BE2C (cell line): ENCODE data around the gene HIPK1.

Experiments
- DNase-seq: peaks from one replicate; pipeline ENCODE4 v3.0.0-alpha.2; 2020
- H3K27me3 ChIP-seq: fragments of 250-450 bp; sonication (Bioruptor Pico); 2 replicates; pipeline ENCODE4 v1.5.1; 2020; ENCODE audit warnings: mild to moderate bottlenecking
- H3K36me3 ChIP-seq: fragments of 250-450 bp; sonication (Bioruptor Pico); 2 replicates; pipeline ENCODE4 v1.5.1; 2020; ENCODE audit warnings: mild to moderate bottlenecking
- H3K4me1 ChIP-seq: fragments of 250-450 bp; sonication (Bioruptor Pico); 2 replicates; pipeline ENCODE4 v1.5.1; 2020
- H3K4me3 ChIP-seq: 2 replicates; pipeline ENCODE4 v1.5.1; 2011; ENCODE audit warnings: low read depth, low read length
- H3K9me3 ChIP-seq: fragments of 250-450 bp; sonication (Bioruptor Pico); 2 replicates; pipeline ENCODE4 v1.5.1; 2020
- CTCF ChIP-seq: IDR thresholded peaks from 2 replicates; pipeline ENCODE4 v1.5.1; 2012; ENCODE audit warnings: mild to moderate bottlenecking, low read depth, low read length

The HIPK1 gene

GRCh38 chr1:113890816-113891215, 38.3 kb upstream of the HIPK1 start:
- no peaks in the 10 kb centered on the region for H3K27me3 ChIP-seq
- no peak for DNase-seq
- no peaks in the 10 kb centered on the region for H3K4me1 ChIP-seq
- H3K9me3 ChIP-seq: no peaks in the 10 kb centered on the region
- no peak overlapping the region for H3K4me3 ChIP-seq
- no peak for TF ChIP-seq CTCF
- peaks cover 15% of the 10 kb centered on the region for H3K36me3 ChIP-seq

GRCh38 chr1:113891631-113892220, 37.4 kb upstream of the HIPK1 start:
- Histone ChIP-seq H3K4me3 (no peak overlapping the region), H3K4me1 (no peaks in the 10 kb centered on the region), H3K27me3 (no peaks in the 10 kb centered on the region), H3K36me3 (peaks cover 20% of the 10 kb centered on the region), H3K9me3 (no peaks in the 10 kb centered on the region)
- DNase-seq: no peak
- TF ChIP-seq CTCF: no peak

GRCh38 chr1:113893267-113893666, 35.9 kb upstream of the HIPK1 start:
- H3K4me3 ChIP-seq: no peak overlapping the region
- TF ChIP-seq CTCF: no peak
- H3K36me3 ChIP-seq: peaks cover 31% of the 10 kb centered on the region
- H3K27me3 ChIP-seq: no peaks in the 10 kb centered on the region
- no peak for DNase-seq
- no peaks in the 10 kb centered on the region for H3K9me3 ChIP-seq
- H3K4me1 ChIP-seq: no peaks in the 10 kb centered on the region

GRCh38 chr1:113895098-113895497, 34.0 kb upstream of the HIPK1 start:
- H3K4me1 ChIP-seq: no peaks in the 10 kb centered on the region
- TF ChIP-seq CTCF: no peak
- no peak for DNase-seq
- no peaks in the 10 kb centered on the region for H3K9me3 ChIP-seq
- peaks cover 38% of the 10 kb centered on the region for H3K36me3 ChIP-seq
- no peak overlapping the region for H3K4me3 ChIP-seq
- no peaks in the 10 kb centered on the region for H3K27me3 ChIP-seq

- H3K4me1 ChIP-seq: no peaks in the 10 kb centered on the region
- peaks cover 42% of the 10 kb centered on the region for H3K36me3 ChIP-seq
- no peak for DNase-seq
- H3K9me3 ChIP-seq: no peaks in the 10 kb centered on the region
- H3K4me3 ChIP-seq: no peak overlapping the region
- no peak for TF ChIP-seq CTCF
- no peaks in the 10 kb centered on the region for H3K27me3 ChIP-seq
Observed at GRCh38 chr1:113895961-113896360, 33.2 kb upstream of the HIPK1 start.

- no peak for TF ChIP-seq CTCF
- Histone ChIP-seq H3K36me3 (peaks cover 42% of the 10 kb centered on the region), H3K27me3 (no peaks in the 10 kb centered on the region), H3K9me3 (no peaks in the 10 kb centered on the region), H3K4me1 (no peaks in the 10 kb centered on the region), H3K4me3 (no peak overlapping the region)
- no peak for DNase-seq
Observed at GRCh38 chr1:113898241-113898814, 30.8 kb upstream of the HIPK1 start.
